GM18519 (cell line): ENCODE data around the gene FOXC1.

Experiments used
- ATAC-seq: cut with Tn5 transposase; IDR thresholded peaks from one replicate; pipeline ENCODE4 v1.9.1; 2021; ENCODE audit warnings: mild to moderate bottlenecking, moderate library complexity; ENCODE audit not compliant: unreplicated experiment, low FRiP score

Gene FOXC1

GRCh38 chr6:1598433-1598832 lies 11.3 kb upstream of the FOXC1 start:
- ATAC-seq = no peak

GRCh38 chr6:1598886-1599285 lies 10.8 kb upstream of the FOXC1 start:
- ATAC-seq = no peak

DNA sequence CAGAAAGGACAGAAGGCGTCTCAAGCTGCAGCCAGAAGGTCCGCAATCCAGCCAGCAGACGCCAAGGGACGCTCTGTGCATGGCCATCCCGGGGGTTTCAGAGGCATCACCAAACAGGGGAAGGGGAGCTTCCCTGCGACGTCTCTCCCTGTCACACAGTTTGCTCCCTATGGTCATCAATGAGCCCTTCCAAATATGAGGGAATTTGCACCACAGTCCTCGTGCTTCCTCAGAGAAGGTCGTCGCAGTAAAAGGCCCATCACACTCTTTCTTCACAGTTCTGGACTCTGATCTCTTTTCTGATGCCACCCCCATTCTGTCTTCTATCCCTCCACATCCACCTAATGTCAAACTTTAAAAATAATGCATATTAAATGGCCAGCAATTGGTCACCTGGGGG lies 10.2 kb upstream of the FOXC1 start:
- no peak for ATAC-seq

DNA sequence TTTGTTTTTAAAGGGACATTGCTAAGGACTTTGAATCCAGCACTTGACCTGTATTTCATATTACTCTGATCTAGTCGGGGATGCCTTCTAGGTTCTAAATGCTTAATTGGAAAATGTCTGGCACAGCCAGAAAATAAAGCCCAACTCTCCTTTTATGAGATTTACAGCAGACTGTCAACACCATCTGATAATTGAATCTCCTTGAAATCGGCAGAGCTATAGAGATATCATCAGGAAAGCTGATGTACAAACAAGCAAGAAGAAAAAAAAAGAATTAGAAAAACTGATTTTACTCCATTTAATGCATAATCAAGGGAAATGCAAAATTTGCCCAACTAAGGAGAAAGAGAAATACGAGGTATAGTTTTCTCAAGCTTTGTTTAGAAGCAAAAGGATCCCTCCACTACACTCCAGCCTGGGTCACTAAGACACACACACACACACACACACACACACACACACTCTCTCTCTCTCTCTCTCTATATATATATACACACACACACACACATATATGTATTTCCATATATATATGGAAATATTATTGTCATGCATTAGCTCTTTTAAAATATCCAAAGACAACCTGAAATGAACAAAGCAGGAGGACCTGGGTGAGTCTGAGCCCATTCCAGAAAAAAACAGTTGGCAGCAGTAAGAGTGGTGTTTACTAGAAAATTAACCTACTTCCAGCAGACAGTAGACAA lies 9.5 kb upstream of the FOXC1 start:
- ATAC-seq = no peak

GRCh38 chr6:1600764-1601157 lies 9.0 kb upstream of the FOXC1 start:
- no peak for ATAC-seq

- no peak for ATAC-seq
These were observed 8.3 kb upstream of the FOXC1 start for GRCh38 chr6:1601158-1602048.

DNA sequence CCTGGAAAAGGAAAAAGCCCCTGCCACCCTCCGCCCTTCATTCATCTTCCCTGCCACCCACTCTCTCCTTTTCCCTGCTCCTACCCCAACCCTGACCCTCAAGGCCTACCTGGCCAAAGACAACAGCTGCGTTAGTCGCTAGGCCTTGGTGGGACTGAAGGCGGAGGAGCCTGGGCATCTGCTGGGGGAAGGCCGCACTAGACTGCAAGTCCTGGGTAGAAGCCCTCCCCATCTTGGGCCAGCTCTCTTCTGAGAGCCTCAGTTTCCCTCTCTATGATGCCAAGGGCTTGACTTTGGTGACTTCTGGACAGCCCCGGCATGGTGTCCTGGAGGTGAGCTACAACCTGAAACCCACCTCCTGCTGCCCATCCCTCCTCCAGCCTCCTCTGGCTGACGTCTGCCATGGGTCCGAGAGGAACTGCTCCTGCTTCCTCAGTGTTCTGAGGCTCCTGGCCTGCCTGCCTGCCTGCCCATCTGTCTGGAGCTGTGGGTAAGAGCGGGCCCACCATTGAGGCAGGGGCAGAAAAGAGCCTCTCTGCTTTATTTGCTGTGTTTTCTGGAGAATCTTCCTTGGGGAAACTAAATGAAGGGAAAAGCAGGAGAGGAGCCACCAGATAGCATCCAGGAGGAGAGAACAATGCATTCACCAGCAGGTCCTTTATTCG lies 7.5 kb upstream of the FOXC1 start:
- no peak for ATAC-seq

DNA sequence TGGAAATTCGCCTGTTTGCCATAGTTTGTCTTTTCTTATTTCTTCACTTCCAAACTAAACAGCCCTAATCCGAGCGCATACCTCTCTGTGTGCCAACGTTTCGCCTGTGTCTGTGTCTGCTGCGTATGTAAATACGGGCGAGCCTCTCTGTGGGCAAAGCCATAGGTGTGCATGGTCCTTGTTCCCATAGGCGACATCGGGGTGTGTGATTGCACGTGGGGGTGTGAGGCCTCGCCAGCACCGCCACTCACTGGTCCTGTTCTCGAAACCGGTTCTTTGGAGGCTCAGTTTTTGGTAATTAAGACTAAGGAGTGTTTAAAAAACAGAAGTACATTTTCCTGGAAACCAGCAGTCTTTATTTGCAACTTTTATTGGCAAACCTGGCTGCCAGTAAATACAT lies 6.0 kb upstream of the FOXC1 start:
- no peak for ATAC-seq

DNA sequence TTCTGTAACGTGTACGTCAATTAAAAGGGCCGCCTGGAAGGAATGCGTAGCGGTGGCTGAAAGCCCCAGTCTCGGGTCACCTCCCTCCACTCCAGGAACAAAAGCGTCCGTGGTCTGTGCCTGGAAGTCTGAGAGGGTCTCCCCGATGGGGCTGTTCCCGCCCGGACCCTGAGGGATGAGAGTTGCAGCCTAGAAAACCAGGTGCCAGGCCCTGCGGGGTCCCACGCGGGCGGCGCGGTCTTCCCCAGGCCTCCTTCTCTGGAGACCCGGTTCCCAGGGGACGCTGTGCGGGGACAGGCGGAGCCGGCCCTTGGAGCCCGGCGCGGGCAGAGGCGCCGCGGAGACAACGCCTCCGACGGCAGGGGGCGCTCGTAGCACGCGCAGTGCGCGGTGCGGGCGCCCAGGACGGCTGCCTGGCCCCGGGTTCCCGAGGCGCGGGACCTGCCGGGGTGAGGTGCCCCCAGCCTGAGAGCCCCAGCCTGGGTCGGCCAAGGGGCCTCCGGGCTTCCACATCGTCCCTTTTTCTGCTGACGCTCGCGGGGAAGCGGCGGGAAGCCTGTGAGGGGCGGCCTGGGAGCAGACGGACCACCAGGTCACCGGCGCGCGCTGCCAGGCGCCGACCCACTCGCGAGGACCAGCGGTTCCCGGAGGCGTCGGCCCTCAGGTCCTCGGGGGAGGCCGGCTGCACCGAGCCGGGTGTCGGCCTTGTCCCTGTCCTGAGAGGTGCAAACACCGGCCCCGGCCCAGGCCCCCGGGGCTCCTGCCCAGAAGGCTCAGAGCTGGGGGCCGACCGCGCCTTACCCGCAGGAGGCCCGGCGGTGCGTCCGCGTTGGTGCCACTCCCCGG lies 5.3 kb upstream of the FOXC1 start:
- no peak for ATAC-seq

DNA sequence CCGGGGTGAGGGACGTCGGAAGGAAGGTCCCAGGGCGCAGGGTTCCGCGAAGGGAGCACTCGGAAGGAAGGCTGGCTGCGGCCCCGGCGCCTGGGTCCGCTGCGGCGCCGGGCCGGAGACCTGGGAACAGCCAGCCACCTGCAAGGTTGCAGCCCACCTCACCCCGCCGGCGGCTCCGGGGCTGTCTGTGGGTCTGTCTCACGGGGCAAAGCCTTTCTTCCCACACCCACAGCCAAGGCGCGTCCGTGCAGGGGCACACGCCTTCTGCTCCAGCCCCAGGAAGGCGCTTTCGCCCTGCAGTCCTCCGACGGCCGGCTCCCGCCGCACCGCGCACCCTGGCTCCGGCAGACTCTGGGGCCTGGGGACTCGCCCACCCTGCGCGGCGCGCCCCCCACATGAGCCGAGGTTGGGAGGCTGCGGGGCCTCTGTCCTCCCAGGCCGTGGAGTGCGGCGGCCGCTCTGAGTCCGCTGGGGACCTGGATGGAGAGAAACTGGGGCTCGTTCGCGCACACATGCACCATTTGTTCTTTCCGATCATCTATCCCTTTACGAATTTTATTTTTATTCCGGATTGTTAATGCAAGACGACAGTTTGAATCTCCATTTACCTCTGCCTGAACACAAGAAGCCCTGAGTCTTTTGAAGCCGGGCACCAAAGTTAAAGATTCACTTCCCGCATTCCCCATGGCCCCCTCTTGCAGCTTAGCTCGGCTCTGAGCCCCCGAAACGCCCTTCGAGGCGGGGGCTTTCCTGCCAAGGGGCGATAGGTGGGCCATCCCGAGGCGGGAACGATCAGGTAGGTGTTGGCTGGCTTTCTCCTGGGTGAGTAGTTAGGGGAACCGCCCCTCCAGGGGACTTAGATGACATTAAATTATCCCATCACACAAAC lies 4.5 kb upstream of the FOXC1 start:
- no peak for ATAC-seq

- no peak for ATAC-seq
These were observed 3.6 kb upstream of the FOXC1 start for GRCh38 chr6:1605893-1606779.

DNA sequence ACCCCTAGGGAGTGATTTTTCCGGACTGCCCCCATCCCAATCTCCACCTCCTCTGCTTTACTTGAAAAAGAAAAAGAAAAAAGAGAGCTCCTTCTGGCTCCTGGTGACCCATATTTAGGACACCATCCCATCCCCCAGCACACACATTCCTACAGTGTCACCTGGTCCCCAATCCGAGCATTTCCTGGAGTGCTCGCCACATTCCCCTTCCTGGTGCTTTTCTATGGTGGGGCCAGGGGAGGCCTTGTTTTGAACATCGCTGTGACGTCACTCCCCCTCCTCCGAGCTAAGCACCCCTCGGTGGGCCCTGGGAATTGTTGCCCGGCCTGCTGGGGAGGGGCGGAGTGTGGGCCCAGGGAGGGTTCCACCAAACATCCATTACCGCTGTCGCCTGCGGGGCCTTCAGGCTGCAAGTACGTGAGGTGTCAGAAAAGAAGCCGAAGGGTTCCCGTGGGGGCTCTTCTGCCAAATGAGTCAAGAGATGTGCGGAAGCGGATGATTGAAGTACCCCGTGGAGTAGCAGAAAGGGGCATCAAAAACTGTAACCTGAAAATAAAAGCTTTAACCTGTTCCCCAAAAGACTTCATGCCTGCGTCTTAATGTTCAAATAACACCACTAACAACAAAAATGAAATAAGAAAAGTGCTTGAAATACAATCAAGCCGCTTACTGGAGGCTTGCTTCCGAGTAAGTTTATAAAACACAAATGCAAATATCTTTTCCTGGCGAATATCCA lies 2.8 kb upstream of the FOXC1 start:
- ATAC-seq = no peak

DNA sequence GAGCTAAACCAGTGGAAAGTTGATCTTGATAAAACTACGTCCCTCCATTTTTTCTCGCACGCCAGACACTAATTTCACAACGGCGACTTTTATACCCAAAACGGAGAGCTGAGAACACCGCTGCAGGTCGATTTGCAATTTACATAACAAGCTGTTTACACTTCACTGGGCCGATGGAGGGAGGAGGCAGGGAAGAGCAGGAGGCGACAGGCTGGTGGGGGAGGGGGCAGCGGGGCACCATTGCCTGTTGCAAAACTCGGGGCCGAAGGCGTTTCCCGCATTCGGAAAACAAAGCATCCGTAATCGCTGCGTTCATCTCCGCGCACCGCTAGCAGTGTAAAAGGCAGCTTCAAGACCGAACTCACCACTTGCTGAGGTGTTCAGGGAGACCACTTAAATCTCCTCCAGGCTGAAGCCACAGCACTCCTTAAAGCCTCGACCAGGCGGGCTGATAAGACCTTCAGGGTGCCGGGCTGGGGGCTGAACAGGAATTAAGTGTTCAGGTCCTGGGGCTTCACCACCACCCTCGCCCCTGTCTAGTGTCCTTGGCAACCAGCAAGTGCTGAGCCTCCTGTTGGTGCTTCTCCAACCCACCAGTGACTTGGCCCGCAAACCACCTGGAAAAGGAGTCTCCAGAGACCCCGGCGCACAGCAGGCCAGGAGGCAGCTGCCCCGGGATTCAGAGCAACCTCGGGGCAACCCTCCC lies 2.0 kb upstream of the FOXC1 start:
- no peak for ATAC-seq

DNA sequence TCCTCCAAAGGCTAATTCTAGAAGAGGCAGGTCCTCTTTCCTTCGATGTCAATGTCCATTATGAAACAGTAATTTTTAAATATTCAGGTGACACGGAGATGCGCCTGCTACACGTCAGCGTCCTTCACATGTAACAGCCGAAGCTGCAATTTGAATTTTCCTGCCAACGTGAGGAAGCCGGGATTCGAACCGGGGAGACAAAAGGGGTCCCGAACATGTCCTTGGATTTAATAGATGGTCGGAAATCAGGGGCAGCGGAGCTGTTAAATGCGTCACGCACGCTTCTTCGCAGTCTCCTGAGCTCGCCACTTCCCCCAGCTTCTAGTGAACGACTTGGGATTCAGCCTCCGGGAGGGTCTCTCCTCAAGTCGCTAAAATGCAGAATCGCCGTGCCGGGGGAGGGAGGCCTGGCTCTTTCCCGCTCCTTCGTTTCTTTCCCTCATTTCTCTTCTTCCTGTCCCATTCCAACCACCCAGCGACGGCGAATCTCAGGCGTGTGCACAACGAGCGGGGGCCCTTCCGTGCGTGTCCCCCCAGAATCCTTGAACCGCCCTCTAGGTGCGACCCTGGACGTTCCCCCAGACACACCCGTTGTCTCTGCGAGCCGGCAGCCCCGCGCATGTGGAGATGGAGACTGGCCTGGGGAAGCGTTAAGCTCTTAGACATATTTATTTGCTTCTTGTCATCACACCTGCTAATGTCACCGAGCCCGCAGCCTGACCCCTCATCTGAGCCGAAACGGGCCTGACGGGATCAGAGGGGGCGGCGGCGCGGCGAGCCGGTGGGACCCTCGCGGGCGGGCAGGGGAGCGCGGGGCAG lies 1.3 kb upstream of the FOXC1 start:
- no peak for ATAC-seq

DNA sequence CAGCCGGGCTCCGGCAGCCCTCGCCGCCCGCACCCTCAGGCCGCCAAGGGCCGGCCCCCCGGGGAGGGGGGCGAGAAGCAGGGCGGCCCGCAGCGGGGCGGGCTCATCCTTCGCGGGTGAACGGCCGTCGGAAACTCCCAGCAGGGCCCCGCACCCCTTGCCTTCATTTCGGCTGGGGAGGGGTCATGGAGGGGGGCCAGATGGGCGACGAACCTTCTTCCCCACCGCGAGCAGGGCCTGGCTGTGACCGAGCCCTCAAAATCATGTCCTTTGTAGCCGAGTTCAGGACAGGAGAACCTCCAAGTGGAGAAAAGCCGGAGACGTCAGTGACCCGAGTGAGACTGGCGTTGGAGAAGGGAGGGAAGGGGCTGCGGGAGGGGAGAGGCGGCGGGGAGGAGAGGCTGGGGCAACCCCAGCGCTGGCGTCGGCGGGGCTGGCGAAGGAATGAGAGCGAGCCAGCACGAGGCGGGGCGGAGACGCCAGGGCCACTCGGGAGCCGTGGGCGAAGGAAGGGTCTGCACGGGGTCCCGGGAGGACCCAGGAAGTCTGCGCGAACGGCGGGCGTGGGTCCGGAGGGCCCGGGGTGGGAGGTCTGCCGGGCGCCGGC lies 571 bp upstream of the FOXC1 start:
- ATAC-seq = no peak
